ENCODE measurements around the gene RSPH10B.
"Not testable (repeated sequence)": the region's sequence is repeated elsewhere in the genome, so short reads cannot be mapped to it uniquely, and the experiment has no call there.

The RSPH10B gene

GRCh38 chr7:5997210-5997808, 26.8 kb upstream of the RSPH10B start:
- DNase-seq (ENCODE audit: insufficient read length, low spot score) (no peak), FAIRE-seq (no peak)
- TF ChIP-seq TAF1 (IDR thresholded peaks at IDR 0.05; ENCODE audit: low read depth, low read length) (no peak), POU2F2 (IDR thresholded peaks at IDR 0.05; ENCODE audit: low read depth, low read length) (no peak), POLR2AphosphoS5 (IDR thresholded peaks at IDR 0.05; ENCODE audit: low read depth, low read length) (no peak), PAX5 (IDR thresholded peaks at IDR 0.05; ENCODE audit: insufficient read depth, low read length, severe bottlenecking) (no peak), SPI1 (IDR thresholded peaks at IDR 0.05; ENCODE audit: low read depth, low read length) (no peak), POLR2A (IDR thresholded peaks at IDR 0.05; ENCODE audit: low read depth, low read length) (no peak)

- not testable (repeated sequence) for FAIRE-seq; DNase-seq (ENCODE audit: insufficient read length, low spot score)
Measured at GRCh38 chr7:5987061-5987460, 16.6 kb upstream of the RSPH10B start.

- DNase-seq (ENCODE audit: insufficient read length, low spot score); FAIRE-seq: not testable (repeated sequence)
Measured at GRCh38 chr7:5979680-5980314, 9.3 kb upstream of the RSPH10B start.

GRCh38 chr7:5973580-5973979, 3.1 kb upstream of the RSPH10B start:
- not testable (repeated sequence) for DNase-seq (ENCODE audit: insufficient read length, low spot score); FAIRE-seq

GRCh38 chr7:5963810-5964209, 6.7 kb downstream of the RSPH10B start:
- DNase-seq (ENCODE audit: insufficient read length, low spot score); FAIRE-seq: not testable (repeated sequence)

GRCh38 chr7:5963205-5963604, 7.3 kb downstream of the RSPH10B start:
- DNase-seq (ENCODE audit: insufficient read length, low spot score); FAIRE-seq: not testable (repeated sequence)

- not testable (repeated sequence) for DNase-seq (ENCODE audit: insufficient read length, low spot score)
Measured at GRCh38 chr7:5934945-5935450, 35.5 kb downstream of the RSPH10B start.

GRCh38 chr7:5931905-5932644, 38.4 kb downstream of the RSPH10B start:
- FAIRE-seq, result peak; percentile 33
- DNase-seq (ENCODE audit: insufficient read length, low spot score), result not testable (repeated sequence)

More at GRCh38 chr7:5934945-5935450, 35.5 kb downstream of the RSPH10B start:
- not testable (repeated sequence) for FAIRE-seq

GRCh38 chr7:5931250-5931649, 39.2 kb downstream of the RSPH10B start:
- FAIRE-seq; DNase-seq (ENCODE audit: insufficient read length, low spot score): not testable (repeated sequence)

GRCh38 chr7:5930290-5930689, 40.2 kb downstream of the RSPH10B start:
- not testable (repeated sequence) for FAIRE-seq; DNase-seq (ENCODE audit: insufficient read length, low spot score)

- not testable (repeated sequence) for DNase-seq (ENCODE audit: insufficient read length, low spot score); FAIRE-seq
Measured at GRCh38 chr7:5926263-5926870, 44.1 kb downstream of the RSPH10B start.

GRCh38 chr7:5924630-5925029, 45.9 kb downstream of the RSPH10B start:
- not testable (repeated sequence) for DNase-seq (ENCODE audit: insufficient read length, low spot score); FAIRE-seq

- not testable (repeated sequence) for FAIRE-seq; DNase-seq (ENCODE audit: insufficient read length, low spot score)
Measured at GRCh38 chr7:5924180-5924579, 46.3 kb downstream of the RSPH10B start.

GRCh38 chr7:5916529-5916928, 54.0 kb downstream of the RSPH10B start:
- FAIRE-seq; DNase-seq (ENCODE audit: insufficient read length, low spot score): not testable (repeated sequence)

- not testable (repeated sequence) for DNase-seq (ENCODE audit: insufficient read length, low spot score); FAIRE-seq
Measured at GRCh38 chr7:5908835-5909234, 61.7 kb downstream of the RSPH10B start.

- not testable (repeated sequence) for FAIRE-seq; DNase-seq (ENCODE audit: insufficient read length, low spot score)
Measured at GRCh38 chr7:5904726-5905125, 65.8 kb downstream of the RSPH10B start.

GRCh38 chr7:5903002-5903401, 67.5 kb downstream of the RSPH10B start:
- FAIRE-seq; DNase-seq (ENCODE audit: insufficient read length, low spot score): not testable (repeated sequence)
